ENCODE data around the gene PRKCH. TPM values are rescaled to one million over a fixed set of nuclear protein-coding genes. Genes with fewer than 3 reads are reported as not detected.

The PRKCH gene
- total RNA-seq, 1 donor from 2014 or later, result 43.0 TPM

DNA sequence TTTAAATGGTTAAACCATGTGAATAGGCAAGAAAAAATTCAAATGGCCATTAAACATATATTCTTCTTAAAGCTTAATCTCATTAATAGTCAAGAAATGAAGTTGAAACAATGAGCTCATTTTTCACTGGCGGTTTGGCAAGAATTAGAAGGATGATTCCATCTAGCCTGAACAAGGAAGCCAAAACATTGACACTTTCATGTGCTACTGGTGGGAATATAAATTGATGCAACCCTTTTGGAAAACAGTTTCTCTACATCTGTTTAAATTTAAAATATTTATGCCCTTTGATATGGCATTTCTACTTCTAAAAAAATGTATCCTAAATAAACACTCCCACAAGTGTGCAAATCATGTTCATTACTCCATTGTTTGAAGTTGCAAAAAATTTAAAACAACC is 199.2 kb downstream of the PRKCH start:
- peaks cover 59% of the 10 kb centered on the region for H3K4me1 ChIP-seq
- no peak overlapping the region for H3K4me3 ChIP-seq
- no peaks in the 10 kb centered on the region for H3K27me3 ChIP-seq
- intact Hi-C loops (cut with DNase I), result no loop called here
- no peaks in the 10 kb centered on the region for H3K36me3 ChIP-seq
- DNase-seq (ENCODE audit: extremely low spot score in 2 of 2), result no peak
- TF ChIP-seq POLR2AphosphoS5 (IDR thresholded peaks at IDR 0.05; ENCODE audit: insufficient read depth in 1 of 2, low read depth in 1 of 2) (no peak), POLR2A (IDR thresholded peaks at IDR 0.05) (no peak)
- TF ChIP-seq, protein P1, sequence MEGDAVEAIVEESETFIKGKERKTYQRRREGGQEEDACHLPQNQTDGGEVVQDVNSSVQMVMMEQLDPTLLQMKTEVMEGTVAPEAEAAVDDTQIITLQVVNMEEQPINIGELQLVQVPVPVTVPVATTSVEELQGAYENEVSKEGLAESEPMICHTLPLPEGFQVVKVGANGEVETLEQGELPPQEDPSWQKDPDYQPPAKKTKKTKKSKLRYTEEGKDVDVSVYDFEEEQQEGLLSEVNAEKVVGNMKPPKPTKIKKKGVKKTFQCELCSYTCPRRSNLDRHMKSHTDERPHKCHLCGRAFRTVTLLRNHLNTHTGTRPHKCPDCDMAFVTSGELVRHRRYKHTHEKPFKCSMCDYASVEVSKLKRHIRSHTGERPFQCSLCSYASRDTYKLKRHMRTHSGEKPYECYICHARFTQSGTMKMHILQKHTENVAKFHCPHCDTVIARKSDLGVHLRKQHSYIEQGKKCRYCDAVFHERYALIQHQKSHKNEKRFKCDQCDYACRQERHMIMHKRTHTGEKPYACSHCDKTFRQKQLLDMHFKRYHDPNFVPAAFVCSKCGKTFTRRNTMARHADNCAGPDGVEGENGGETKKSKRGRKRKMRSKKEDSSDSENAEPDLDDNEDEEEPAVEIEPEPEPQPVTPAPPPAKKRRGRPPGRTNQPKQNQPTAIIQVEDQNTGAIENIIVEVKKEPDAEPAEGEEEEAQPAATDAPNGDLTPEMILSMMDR (IDR thresholded peaks at IDR 0.05), result no peak
- no peaks in the 10 kb centered on the region for H3K9me3 ChIP-seq
- H3K27ac ChIP-seq, result no peak overlapping the region

DNA sequence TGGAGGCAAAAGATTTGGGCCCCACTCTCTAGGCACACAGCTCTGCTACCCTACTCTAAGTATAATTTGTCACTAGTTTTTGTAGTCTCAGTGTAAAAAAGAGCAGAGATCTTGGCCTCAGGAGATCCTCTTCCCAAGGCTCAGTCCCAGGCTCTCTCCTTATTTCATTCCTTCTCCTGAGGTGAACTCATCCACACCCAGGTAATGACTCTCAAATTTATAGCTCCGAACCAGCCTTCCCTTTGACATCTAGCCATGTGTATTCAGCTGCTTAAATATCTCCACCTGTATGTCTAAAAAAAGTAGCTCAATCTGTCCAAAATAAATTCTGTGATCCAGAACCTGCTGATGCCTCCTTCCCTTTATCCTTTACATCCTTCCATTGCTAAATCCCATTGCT is 200.4 kb downstream of the PRKCH start:
- H3K36me3 ChIP-seq, result no peaks in the 10 kb centered on the region
- H3K27ac ChIP-seq, result no peak overlapping the region
- no peaks in the 10 kb centered on the region for H3K27me3 ChIP-seq
- H3K9me3 ChIP-seq, result no peaks in the 10 kb centered on the region
- intact Hi-C loops (cut with DNase I), result no loop called here
- no peak overlapping the region for H3K4me3 ChIP-seq
- peaks cover 59% of the 10 kb centered on the region for H3K4me1 ChIP-seq
- TF ChIP-seq, protein P1 (IDR thresholded peaks at IDR 0.05), result no peak
- TF ChIP-seq POLR2AphosphoS5 (IDR thresholded peaks at IDR 0.05; ENCODE audit: insufficient read depth in 1 of 2, low read depth in 1 of 2) (no peak), POLR2A (IDR thresholded peaks at IDR 0.05) (no peak)
- no peak for DNase-seq (ENCODE audit: extremely low spot score in 2 of 2)

DNA sequence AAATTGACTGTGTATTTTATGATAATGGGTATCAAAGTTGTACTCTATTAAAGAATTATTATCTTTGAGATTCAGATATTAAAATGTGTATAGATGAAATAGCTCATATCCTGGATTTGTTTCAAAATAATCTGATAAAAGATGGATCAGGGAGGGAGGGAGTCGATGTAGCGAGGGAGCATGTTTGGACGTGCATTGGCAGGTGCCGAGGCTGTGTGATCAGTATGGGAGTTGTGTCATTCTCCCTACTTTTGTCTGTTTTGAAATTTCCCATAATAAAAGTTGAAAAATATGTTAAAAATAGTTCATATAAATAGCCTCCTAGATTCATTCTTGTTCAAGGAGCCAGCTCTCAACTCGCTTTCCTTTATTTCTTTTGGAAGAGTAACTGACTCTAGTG is 202.4 kb downstream of the PRKCH start:
- H3K27me3 ChIP-seq, result no peaks in the 10 kb centered on the region
- intact Hi-C loops (cut with DNase I), result no loop called here
- no peak for DNase-seq (ENCODE audit: extremely low spot score in 2 of 2)
- TF ChIP-seq POLR2AphosphoS5 (IDR thresholded peaks at IDR 0.05; ENCODE audit: insufficient read depth in 1 of 2, low read depth in 1 of 2) (no peak), POLR2A (IDR thresholded peaks at IDR 0.05) (no peak)
- TF ChIP-seq, protein P1 (IDR thresholded peaks at IDR 0.05), result no peak
- no peak overlapping the region for H3K27ac ChIP-seq
- peaks cover 55% of the 10 kb centered on the region for H3K4me1 ChIP-seq
- H3K4me3 ChIP-seq, result no peak overlapping the region
- H3K9me3 ChIP-seq, result no peaks in the 10 kb centered on the region
- no peaks in the 10 kb centered on the region for H3K36me3 ChIP-seq

DNA sequence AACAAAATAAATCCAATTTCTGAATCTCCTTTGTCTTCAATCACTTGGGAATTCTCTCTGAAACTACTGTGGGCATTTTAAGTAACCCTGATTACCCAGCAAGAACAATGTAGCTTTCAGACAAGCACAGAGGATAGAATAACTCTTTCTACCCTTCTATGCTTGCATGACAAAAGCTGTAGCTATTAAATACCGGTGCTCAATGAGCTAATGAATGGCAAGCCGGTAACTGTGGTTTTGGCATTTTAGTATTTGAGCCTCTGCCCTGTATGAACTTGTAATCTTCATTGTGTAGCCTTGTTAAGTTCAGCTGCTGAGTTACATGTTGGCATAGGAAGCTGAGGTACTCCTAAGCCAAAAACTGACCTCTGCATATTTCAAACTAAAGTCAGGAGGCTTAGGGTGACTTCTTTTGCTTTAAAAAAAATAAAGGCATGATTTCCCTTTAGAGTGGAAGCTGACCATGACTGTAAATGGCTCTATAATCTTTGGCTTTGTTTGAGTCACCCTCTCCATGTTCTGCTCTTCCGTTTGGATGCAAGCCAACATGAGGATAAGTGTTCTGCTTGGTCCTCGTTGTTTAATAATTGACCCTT is 202.9 kb downstream of the PRKCH start:
- Histone ChIP-seq H3K27ac (peak overlapping the region; percentile 53), H3K36me3 (peaks cover 0 to 3% of the 10 kb centered on the region in 2 donors), H3K27me3 (no peaks in the 10 kb centered on the region), H3K4me3 (no peak overlapping the region), H3K4me1 (peaks cover 55% of the 10 kb centered on the region), H3K9me3 (no peaks in the 10 kb centered on the region)
- intact Hi-C loops (cut with DNase I), result no loop called here
- no peak for TF ChIP-seq POLR2A (IDR thresholded peaks at IDR 0.05)
- no peak for TF ChIP-seq POLR2AphosphoS5 (IDR thresholded peaks at IDR 0.05; ENCODE audit: insufficient read depth in 1 of 2, low read depth in 1 of 2)
- TF ChIP-seq, protein P1 (IDR thresholded peaks at IDR 0.05), result no peak
- DNase-seq (ENCODE audit: extremely low spot score in 2 of 2), result no peak

DNA sequence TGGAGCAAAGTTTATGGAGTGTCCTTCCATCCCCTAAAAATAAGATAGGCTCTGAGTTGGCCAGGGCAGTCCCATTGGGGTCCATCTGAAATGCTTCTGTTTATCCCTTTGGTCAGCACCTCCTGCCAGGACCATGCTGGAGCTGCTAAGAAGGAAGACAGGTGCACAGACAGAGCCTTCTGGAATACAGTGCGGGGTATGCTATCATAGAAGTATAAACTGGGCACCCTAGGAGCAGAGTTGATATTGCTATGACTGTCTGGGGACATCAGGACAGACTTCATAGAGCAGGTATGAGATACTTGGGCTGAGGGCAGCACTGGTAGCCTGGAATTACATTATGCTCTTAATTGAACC is 203.5 kb downstream of the PRKCH start:
- Histone ChIP-seq H3K36me3 (peaks cover 0 to 3% of the 10 kb centered on the region in 2 donors), H3K9me3 (no peaks in the 10 kb centered on the region), H3K27ac (peak overlapping the region; percentile 53), H3K27me3 (no peaks in the 10 kb centered on the region), H3K4me1 (peaks cover 55% of the 10 kb centered on the region), H3K4me3 (no peak overlapping the region)
- DNase-seq (ENCODE audit: extremely low spot score in 2 of 2), result no peak
- TF ChIP-seq, protein P1 (IDR thresholded peaks at IDR 0.05), result no peak
- no peak for TF ChIP-seq POLR2AphosphoS5 (IDR thresholded peaks at IDR 0.05; ENCODE audit: insufficient read depth in 1 of 2, low read depth in 1 of 2)
- no peak for TF ChIP-seq POLR2A (IDR thresholded peaks at IDR 0.05)
- intact Hi-C loops (cut with DNase I), result no loop called here
